ENCODE results near the gene SLC2A1.

DNA sequence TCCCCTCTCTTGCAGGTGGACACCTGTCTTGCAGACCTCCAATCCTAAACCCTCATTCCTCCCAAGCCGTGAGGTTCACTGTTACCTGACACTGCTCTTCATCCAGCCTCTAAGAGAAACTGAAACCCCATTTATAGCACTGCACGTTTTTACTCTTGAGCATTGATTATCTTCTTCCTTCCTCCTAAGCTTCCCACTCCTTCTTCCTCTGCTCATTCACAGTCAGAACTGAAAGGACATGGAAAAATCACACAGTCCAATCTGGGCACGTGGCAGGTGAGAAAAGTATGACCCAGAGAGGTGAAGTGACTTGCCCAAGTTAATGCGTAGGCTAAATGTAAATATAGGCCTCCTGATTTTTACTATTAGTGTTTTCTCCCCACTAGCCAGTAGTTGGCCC is 43.4 kb upstream of the SLC2A1 start:
- TF ChIP-seq, protein P1, sequence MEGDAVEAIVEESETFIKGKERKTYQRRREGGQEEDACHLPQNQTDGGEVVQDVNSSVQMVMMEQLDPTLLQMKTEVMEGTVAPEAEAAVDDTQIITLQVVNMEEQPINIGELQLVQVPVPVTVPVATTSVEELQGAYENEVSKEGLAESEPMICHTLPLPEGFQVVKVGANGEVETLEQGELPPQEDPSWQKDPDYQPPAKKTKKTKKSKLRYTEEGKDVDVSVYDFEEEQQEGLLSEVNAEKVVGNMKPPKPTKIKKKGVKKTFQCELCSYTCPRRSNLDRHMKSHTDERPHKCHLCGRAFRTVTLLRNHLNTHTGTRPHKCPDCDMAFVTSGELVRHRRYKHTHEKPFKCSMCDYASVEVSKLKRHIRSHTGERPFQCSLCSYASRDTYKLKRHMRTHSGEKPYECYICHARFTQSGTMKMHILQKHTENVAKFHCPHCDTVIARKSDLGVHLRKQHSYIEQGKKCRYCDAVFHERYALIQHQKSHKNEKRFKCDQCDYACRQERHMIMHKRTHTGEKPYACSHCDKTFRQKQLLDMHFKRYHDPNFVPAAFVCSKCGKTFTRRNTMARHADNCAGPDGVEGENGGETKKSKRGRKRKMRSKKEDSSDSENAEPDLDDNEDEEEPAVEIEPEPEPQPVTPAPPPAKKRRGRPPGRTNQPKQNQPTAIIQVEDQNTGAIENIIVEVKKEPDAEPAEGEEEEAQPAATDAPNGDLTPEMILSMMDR (IDR thresholded peaks at IDR 0.05; ENCODE audit: low read depth, low read length), result no peak
- no peak for TF ChIP-seq EZH2phosphoT487 (IDR thresholded peaks at IDR 0.05; ENCODE audit: low read depth)

All from OCI-LY3 (cell line).